ENCODE measurements around the gene XIRP1. TPM values are rescaled to one million over a fixed set of nuclear protein-coding genes. Genes with fewer than 3 reads are reported as not detected.

Gene XIRP1
- total RNA-seq, 4 donors from 2014 or later, result 0.18 to 0.19 TPM; not detected in 2

GRCh38 chr3:39222462-39222861, 30.1 kb upstream of the XIRP1 start:
- Histone ChIP-seq H3K27ac (no peak overlapping the region), H3K4me1 (no peaks in the 10 kb centered on the region), H3K4me3 (no peak overlapping the region), H3K36me3 (no peaks in the 10 kb centered on the region), H3K9me3 (no peaks in the 10 kb centered on the region), H3K27me3 (no peaks in the 10 kb centered on the region)
- TF ChIP-seq CTCF (IDR thresholded peaks at IDR 0.05), result no peak
- TF ChIP-seq POLR2A (IDR thresholded peaks at IDR 0.05), result no peak
- no peak for DNase-seq
- 63 to 72% methylated on average over 1 of the region's 1 CpG for WGBS, 2 donors
- intact Hi-C loops (cut with DNase I), result no loop called here

GRCh38 chr3:39221141-39221530, 28.7 kb upstream of the XIRP1 start:
- no peaks in the 10 kb centered on the region for H3K36me3 ChIP-seq
- no peaks in the 10 kb centered on the region for H3K27me3 ChIP-seq
- H3K27ac ChIP-seq, result no peak overlapping the region
- H3K9me3 ChIP-seq, result no peaks in the 10 kb centered on the region
- intact Hi-C loops (cut with DNase I), result no loop called here
- no peak for DNase-seq
- no peak overlapping the region for H3K4me3 ChIP-seq
- H3K4me1 ChIP-seq, result no peaks in the 10 kb centered on the region
- TF ChIP-seq POLR2A (IDR thresholded peaks at IDR 0.05) (no peak), CTCF (IDR thresholded peaks at IDR 0.05) (no peak)

- Histone ChIP-seq H3K36me3 (no peaks in the 10 kb centered on the region), H3K27ac (no peak overlapping the region), H3K9me3 (no peaks in the 10 kb centered on the region), H3K4me1 (no peaks in the 10 kb centered on the region), H3K27me3 (no peaks in the 10 kb centered on the region), H3K4me3 (no peak overlapping the region)
- intact Hi-C loops (cut with DNase I), result no loop called here
- TF ChIP-seq POLR2A (IDR thresholded peaks at IDR 0.05) (no peak), CTCF (IDR thresholded peaks at IDR 0.05) (no peak)
- DNase-seq, result no peak
- 59 to 63% methylated on average over 6 of the region's 6 CpGs for WGBS, 2 donors
Measured at GRCh38 chr3:39220407-39221140, 28.2 kb upstream of the XIRP1 start.

GRCh38 chr3:39219702-39220101, 27.3 kb upstream of the XIRP1 start:
- Histone ChIP-seq H3K4me3 (no peak overlapping the region), H3K9me3 (no peaks in the 10 kb centered on the region), H3K27ac (no peak overlapping the region), H3K4me1 (no peaks in the 10 kb centered on the region), H3K36me3 (no peaks in the 10 kb centered on the region), H3K27me3 (no peaks in the 10 kb centered on the region)
- intact Hi-C loops (cut with DNase I), result no loop called here
- DNase-seq, result no peak
- TF ChIP-seq CTCF (IDR thresholded peaks at IDR 0.05), result no peak
- no peak for TF ChIP-seq POLR2A (IDR thresholded peaks at IDR 0.05)
- WGBS, 2 donors, result 77 to 82% methylated on average over 3 of the region's 3 CpGs

- intact Hi-C loops (cut with DNase I), result no loop called here
- Histone ChIP-seq H3K4me1 (no peaks in the 10 kb centered on the region), H3K4me3 (no peak overlapping the region), H3K27me3 (no peaks in the 10 kb centered on the region), H3K9me3 (no peaks in the 10 kb centered on the region), H3K36me3 (no peaks in the 10 kb centered on the region), H3K27ac (no peak overlapping the region)
- TF ChIP-seq CTCF (IDR thresholded peaks at IDR 0.05), result no peak
- TF ChIP-seq POLR2A (IDR thresholded peaks at IDR 0.05), result no peak
- 79 to 84% methylated on average over 2 of the region's 2 CpGs for WGBS, 2 donors
- no peak for DNase-seq
Measured at GRCh38 chr3:39216176-39216790, 23.9 kb upstream of the XIRP1 start.

Data from esophagus squamous epithelium (tissue), 5 donors.